Heart left ventricle (tissue), 16 donors: Measurements from ENCODE around the gene CDK5RAP3. TPM values are rescaled to one million over a fixed set of nuclear protein-coding genes. Genes with fewer than 3 reads are reported as not detected.

ENCODE experiments used
- ATAC-seq, 4 donors: fragments of 200-7000 bp; cut with Tn5 transposase; one replicate each; pipeline ENCODE4 v1.9.1; 2020 to 2022; ENCODE audit warnings: moderate library complexity in 4 of 4, mild to moderate bottlenecking in 3 of 4, moderate number of reproducible peaks in 1 of 4
- DNase-seq, 5 donors: peaks; one replicate each; pipeline ENCODE4 v3.0.0-alpha.2; 2020
- H3K27ac ChIP-seq, 12 donors: fragments of 200-600 bp; sonication (generic) in 4 of 12; one replicate each; pipeline versions ENCODE4 v1.5.0 to v1.8.0; 2016 to 2022; ENCODE audit warnings: mild to moderate bottlenecking in 2 of 12
- H3K27me3 ChIP-seq, 9 donors: fragments of 200-600 bp; sonication (generic) in 2 of 9; one replicate each; pipeline versions ENCODE4 v1.5.1 to v1.8.0; 2016 to 2022; ENCODE audit warnings: mild to moderate bottlenecking in 3 of 9
- H3K36me3 ChIP-seq, 9 donors: fragments of 200-600 bp; sonication (generic) in 2 of 9; one replicate each; pipeline versions ENCODE4 v1.5.0 to v1.8.0; 2018 to 2022; ENCODE audit warnings: mild to moderate bottlenecking in 2 of 9
- H3K4me1 ChIP-seq, 12 donors: fragments of 200-600 bp; sonication (generic) in 4 of 12; one replicate each; pipeline versions ENCODE4 v1.5.0 to v1.8.0; 2016 to 2022; ENCODE audit warnings: mild to moderate bottlenecking in 3 of 12
- H3K4me3 ChIP-seq, 12 donors: fragments of 200-600 bp; sonication (generic) in 4 of 12; one replicate each; pipeline versions ENCODE4 v1.5.0 to v1.8.0; 2017 to 2022; ENCODE audit warnings: mild to moderate bottlenecking in 9 of 12, moderate library complexity in 4 of 12
- H3K9me3 ChIP-seq, 12 donors: fragments of 200-600 bp; sonication (generic) in 4 of 12; one replicate each; pipeline versions ENCODE4 v1.5.0 to v1.8.0; 2016 to 2022; ENCODE audit warnings: mild to moderate bottlenecking in 1 of 12
- CTCF ChIP-seq, 12 donors: fragments of 200-600 bp; sonication (generic) in 4 of 12; IDR thresholded peaks; one replicate each; pipeline versions ENCODE4 v1.5.0 to v1.8.0; 2018 to 2022; ENCODE audit warnings: antibody characterized with exemption in 12 of 12, mild to moderate bottlenecking in 5 of 12
- POLR2A ChIP-seq, 2 donors: fragments of 450-650 bp; IDR thresholded peaks; one replicate each; pipeline ENCODE4 v1.6.1; 2017; ENCODE audit warnings: antibody characterized with exemption in 2 of 2, mild to moderate bottlenecking in 2 of 2, moderate library complexity in 2 of 2
- WGBS, 4 donors: extraction: QIAGEN DNeasy Blood & Tissue Kit in 2 of 4; methylation state at CpG; one replicate each; pipeline versions ENCODE4 v1.1.5 to v1.1.7; 2013 to 2018; 5-methylcytosine and 5-hydroxymethylcytosine counted together
- intact Hi-C, 10 donors: fragments of 100-400 bp; cut with DNase I; formaldehyde crosslinking; loops; one replicate each; pipeline versions ENCODE4 v1.11.1 to v1.14.2; 2022
- polyA plus RNA-seq, 2 donors: library from polyadenylated mRNA; stranded (reverse); fragments of 200-250 nt; gene quantifications; one replicate each; pipeline ENCODE4 v1.2.3, GENCODE V29; 2013
- total RNA-seq, 9 donors: library from RNA; depleted of rRNA in 2 of 9; stranded (reverse); fragments of >200 nt in 2 of 9; fragmentation: NEBNext Ultra II Directional in 3 of 9; extraction: Animal tissue kit (Norgen Biotek cat#: 25700) in 3 of 9; gene quantifications; one replicate each; pipeline versions ENCODE4 v1.1.0 to v1.2.4, GENCODE V29; 2016 to 2023
- donor health status: ischemic (EF 13 %, LVEDD 7.1; RV severe dilation, severe dysfunction).
- donor health status: healthy with polysubstance abuse.
- donor health status: DM: no; HTN: yes; CAD: no.
- donor health status: DM: no; HTN: no; CAD: no.
- donor health status: ischemic (EF 25% LVEDD 6.9; RV normal size, moderate dysfunction).
- donor health status: ischemic (EF 25% LVEDD 5.7; RV mildly dilated, moderate dysfunction).
- donor health status: healthy.
- donor health status: DM: yes; HTN: yes; CAD: no.
- donor health status: ischemic (EF 35%, LVEDD 5.7; RV mildly dilated, moderate dysfunction).
- donor health status: nonischemic (EF 11% LVEDD 7.7; RV severe dilation, severe dysfunction).
- donor health status: DM: yes; HTN: yes; CAD: no.
- donor health status: PGD.
- donor health status: ischemic (EF 29% LVEDD 5.4; RV normal size, mild dysfunction).
- donor health status: nonischemic (EF 23%, LVEDD 6.1; RV moderate dilation, normal function).

CDK5RAP3 gene
- total and polyA plus RNA-seq, 11 donors, result 41.2 to 80.9 (median 53.8) TPM

GRCh38 chr17:48006936-48007709 lies 36.2 kb downstream of the CDK5RAP3 start:
- peak in 1 of 5 donors; percentile 1 for DNase-seq
- H3K27ac ChIP-seq, result no peak overlapping the region
- H3K36me3 ChIP-seq, result no peaks in the 10 kb centered on the region
- no peak for TF ChIP-seq CTCF (IDR thresholded peaks at IDR 0.05)
- no peak for TF ChIP-seq POLR2A (IDR thresholded peaks at IDR 0.05)
- 88 to 91% (median 88%) methylated on average over 12 of the region's 12 CpGs for WGBS, 4 donors
- H3K4me3 ChIP-seq, result no peak overlapping the region
- ATAC-seq, result no peak
- H3K9me3 ChIP-seq, result no peaks in the 10 kb centered on the region
- peaks cover 0 to 39% (median 9%) of the 10 kb centered on the region in 9 donors for H3K27me3 ChIP-seq
- intact Hi-C loops, result no loop called here
- H3K4me1 ChIP-seq, result peaks cover 0 to 44% (median 14%) of the 10 kb centered on the region in 12 donors

GRCh38 chr17:48010193-48010592 lies 39.3 kb downstream of the CDK5RAP3 start:
- Histone ChIP-seq H3K9me3 (no peaks in the 10 kb centered on the region), H3K4me3 (no peak overlapping the region), H3K4me1 (peaks cover 0 to 21% (median 7%) of the 10 kb centered on the region in 12 donors), H3K27ac (no peak overlapping the region), H3K36me3 (no peaks in the 10 kb centered on the region), H3K27me3 (peaks cover 0 to 51% (median 20%) of the 10 kb centered on the region in 9 donors)
- intact Hi-C loops, result loop anchor here in 1 of 10 donors (10.0 kb wide), 1 partner anchor 165 kb away; the partner anchor contains the start of gene SCRN2
- WGBS, 4 donors, result 90 to 99% (median 91%) methylated on average over 3 of the region's 3 CpGs
- ATAC-seq, result no peak
- DNase-seq, result peak in 1 of 5 donors; percentile 1
- TF ChIP-seq POLR2A (IDR thresholded peaks at IDR 0.05) (no peak), CTCF (IDR thresholded peaks at IDR 0.05) (no peak)

GRCh38 chr17:48011405-48012150 lies 40.7 kb downstream of the CDK5RAP3 start:
- peak in 1 of 4 donors; percentile 37 for ATAC-seq
- 4 to 7% (median 7%) methylated on average over 23 of the region's 23 CpGs for WGBS, 4 donors
- H3K9me3 ChIP-seq, result no peaks in the 10 kb centered on the region
- no peaks in the 10 kb centered on the region for H3K36me3 ChIP-seq
- peaks cover 0 to 17% (median 7%) of the 10 kb centered on the region in 12 donors for H3K4me1 ChIP-seq
- H3K27me3 ChIP-seq, result peaks cover 0 to 51% (median 20%) of the 10 kb centered on the region in 9 donors
- peak overlapping the region in 11 of 12 donors; percentile 18 to 52 (median 39) for H3K4me3 ChIP-seq
- intact Hi-C loops, result loop anchor here in 1 of 10 donors (10.0 kb wide), 1 partner anchor 167 kb away; the partner anchor contains the start of gene SCRN2
- DNase-seq, result peak in 1 of 5 donors; percentile 24
- no peak overlapping the region for H3K27ac ChIP-seq
- peak in 7 of 12 donors; percentile 5 to 41 (median 16) for TF ChIP-seq CTCF (IDR thresholded peaks at IDR 0.05)
- no peak for TF ChIP-seq POLR2A (IDR thresholded peaks at IDR 0.05)

- DNase-seq (peak in 4 of 5 donors; percentile 31 to 73 (median 40)), ATAC-seq (peak in 2 of 4 donors; percentile 56 to 71)
- peaks cover 0 to 18% (median 7%) of the 10 kb centered on the region in 12 donors for H3K4me1 ChIP-seq
- no peaks in the 10 kb centered on the region for H3K36me3 ChIP-seq
- H3K4me3 ChIP-seq, result peak overlapping the region in 11 of 12 donors; percentile 18 to 52 (median 39)
- no peak overlapping the region for H3K27ac ChIP-seq
- H3K27me3 ChIP-seq, result peaks cover 0 to 51% (median 20%) of the 10 kb centered on the region in 9 donors
- TF ChIP-seq POLR2A (IDR thresholded peaks at IDR 0.05) (no peak), CTCF (IDR thresholded peaks at IDR 0.05) (no peak)
- WGBS, 4 donors, result 0 to 1% (median 0%) methylated on average over 34 of the region's 34 CpGs
- no peaks in the 10 kb centered on the region for H3K9me3 ChIP-seq
- intact Hi-C loops, result loop anchor here in 1 of 10 donors (10.0 kb wide), 1 partner anchor 167 kb away; the partner anchor contains the start of gene SCRN2
Observed at GRCh38 chr17:48012151-48012520, 41.2 kb downstream of the CDK5RAP3 start.
